Thymus (tissue), 11 donors: ENCODE results near the gene FRRS1. TPM values are rescaled to one million over a fixed set of nuclear protein-coding genes. Genes with fewer than 3 reads are reported as not detected.

Experiments
- DNase-seq, 9 donors: peaks; one replicate each; pipeline ENCODE4 v3.0.0-alpha.2; 2013; ENCODE audit warnings: low spot score in 9 of 9, low read depth in 6 of 9, missing footprints in 1 of 9
- H3K27ac ChIP-seq, 2 donors: one replicate each; pipeline ENCODE4 v1.5.1; 2013; ENCODE audit warnings: control low read depth in 1 of 2, low read depth in 1 of 2, low read length in 1 of 2, mild to moderate bottlenecking in 1 of 2, moderate library complexity in 1 of 2
- H3K27me3 ChIP-seq, 2 donors: one replicate each; pipeline ENCODE4 v1.5.1; 2013; ENCODE audit warnings: low read length in 1 of 2; ENCODE audit not compliant: control insufficient read depth in 2 of 2, insufficient read depth in 1 of 2
- H3K36me3 ChIP-seq, 2 donors: one replicate each; pipeline ENCODE4 v1.5.1; 2013; ENCODE audit warnings: low read length in 1 of 2, mild to moderate bottlenecking in 1 of 2, moderate library complexity in 1 of 2; ENCODE audit not compliant: control insufficient read depth in 2 of 2, insufficient read depth in 2 of 2
- H3K4me1 ChIP-seq, 2 donors: one replicate each; pipeline ENCODE4 v1.5.1; 2013; ENCODE audit warnings: low read length in 2 of 2; ENCODE audit not compliant: control insufficient read depth in 2 of 2, insufficient read depth in 2 of 2
- H3K4me3 ChIP-seq, 2 donors: one replicate each; pipeline ENCODE4 v1.5.1; 2013; ENCODE audit warnings: low read length in 2 of 2, control low read depth in 1 of 2, mild to moderate bottlenecking in 1 of 2
- H3K9me3 ChIP-seq, 2 donors: one replicate each; pipeline ENCODE4 v1.5.1; 2013; ENCODE audit warnings: low read length in 1 of 2, mild to moderate bottlenecking in 1 of 2; ENCODE audit not compliant: control insufficient read depth in 2 of 2, insufficient read depth in 1 of 2
- WGBS: extraction: QIAGEN DNeasy Blood & Tissue Kit; methylation state at CpG from one replicate; pipeline ENCODE4 v1.1.7; 2013; 5-methylcytosine and 5-hydroxymethylcytosine counted together
- polyA plus RNA-seq: library from polyadenylated mRNA; stranded (reverse); fragments of 200-250 nt; gene quantifications from one replicate; pipeline ENCODE4 v1.2.3, GENCODE V29; 2013
- total RNA-seq: library from RNA; stranded (reverse); fragments of 120-200 nt; gene quantifications from one replicate; pipeline ENCODE4 v1.2.4, GENCODE V29; 2013
- donor health status: healthy.

FRRS1 gene
- total and polyA plus RNA-seq, 2 donors, result 0.87 to 8.7 TPM

GRCh38 chr1:99672530-99673213, 93.8 kb downstream of the FRRS1 start:
- Histone ChIP-seq H3K27me3 (no peaks in the 10 kb centered on the region), H3K9me3 (no peaks in the 10 kb centered on the region), H3K4me1 (no peaks in the 10 kb centered on the region), H3K27ac (no peak overlapping the region), H3K36me3 (no peaks in the 10 kb centered on the region), H3K4me3 (no peak overlapping the region)
- WGBS, result 93% methylated on average over 6 of the region's 6 CpGs
- no peak for DNase-seq

- no peak for DNase-seq
- H3K4me3 ChIP-seq, result no peak overlapping the region
- no peak overlapping the region for H3K27ac ChIP-seq
- no peaks in the 10 kb centered on the region for H3K9me3 ChIP-seq
- no peaks in the 10 kb centered on the region for H3K4me1 ChIP-seq
- no peaks in the 10 kb centered on the region for H3K27me3 ChIP-seq
- WGBS, result 91% methylated on average over 4 of the region's 4 CpGs
- no peaks in the 10 kb centered on the region for H3K36me3 ChIP-seq
Observed at GRCh38 chr1:99672038-99672437, 94.4 kb downstream of the FRRS1 start.

- no peak for DNase-seq
- Histone ChIP-seq H3K27me3 (no peaks in the 10 kb centered on the region), H3K27ac (no peak overlapping the region), H3K9me3 (no peaks in the 10 kb centered on the region), H3K36me3 (no peaks in the 10 kb centered on the region), H3K4me3 (no peak overlapping the region), H3K4me1 (no peaks in the 10 kb centered on the region)
- WGBS, result 86% methylated on average over 1 of the region's 1 CpG
Observed at GRCh38 chr1:99670583-99670982, 95.9 kb downstream of the FRRS1 start.

GRCh38 chr1:99669821-99670220, 96.6 kb downstream of the FRRS1 start:
- 98% methylated on average over 2 of the region's 2 CpGs for WGBS
- H3K27ac ChIP-seq, result no peak overlapping the region

GRCh38 chr1:99669376-99669775, 97.1 kb downstream of the FRRS1 start:
- Histone ChIP-seq H3K36me3 (no peaks in the 10 kb centered on the region), H3K4me3 (no peak overlapping the region), H3K4me1 (no peaks in the 10 kb centered on the region), H3K27ac (no peak overlapping the region), H3K9me3 (no peaks in the 10 kb centered on the region), H3K27me3 (no peaks in the 10 kb centered on the region)
- 89% methylated on average over 4 of the region's 4 CpGs for WGBS
- DNase-seq, result no peak

More at GRCh38 chr1:99669821-99670220, 96.6 kb downstream of the FRRS1 start:
- Histone ChIP-seq H3K4me1 (no peaks in the 10 kb centered on the region), H3K36me3 (no peaks in the 10 kb centered on the region), H3K27me3 (no peaks in the 10 kb centered on the region), H3K9me3 (no peaks in the 10 kb centered on the region), H3K4me3 (no peak overlapping the region)
- no peak for DNase-seq

GRCh38 chr1:99665212-99665611, 101.2 kb downstream of the FRRS1 start:
- Histone ChIP-seq H3K36me3 (no peaks in the 10 kb centered on the region), H3K27ac (no peak overlapping the region), H3K4me1 (no peaks in the 10 kb centered on the region), H3K9me3 (no peaks in the 10 kb centered on the region), H3K27me3 (no peaks in the 10 kb centered on the region), H3K4me3 (no peak overlapping the region)
- no peak for DNase-seq
- 77% methylated on average over 1 of the region's 1 CpG for WGBS

- no peaks in the 10 kb centered on the region for H3K9me3 ChIP-seq
- no peak overlapping the region for H3K4me3 ChIP-seq
- peaks cover 0 to 5% of the 10 kb centered on the region in 2 donors for H3K4me1 ChIP-seq
- DNase-seq, result no peak
- H3K36me3 ChIP-seq, result no peaks in the 10 kb centered on the region
- 95% methylated on average over 2 of the region's 2 CpGs for WGBS
- no peak overlapping the region for H3K27ac ChIP-seq
- H3K27me3 ChIP-seq, result no peaks in the 10 kb centered on the region
Observed at GRCh38 chr1:99663501-99663900, 102.9 kb downstream of the FRRS1 start.

- 85% methylated on average over 3 of the region's 3 CpGs for whole genome bisulfite sequencing
- Histone ChIP-seq H3K36me3 (no peaks in the 10 kb centered on the region), H3K4me1 (peaks cover 0 to 5% of the 10 kb centered on the region in 2 donors), H3K27me3 (no peaks in the 10 kb centered on the region), H3K27ac (no peak overlapping the region), H3K9me3 (no peaks in the 10 kb centered on the region), H3K4me3 (no peak overlapping the region)
- no peak for DNase-seq
Observed at GRCh38 chr1:99662539-99663080, 103.8 kb downstream of the FRRS1 start.

- no peak overlapping the region for H3K27ac ChIP-seq
- 66% methylated on average over 3 of the region's 3 CpGs for WGBS
- H3K27me3 ChIP-seq, result no peaks in the 10 kb centered on the region
- no peak overlapping the region for H3K4me3 ChIP-seq
- peaks cover 0 to 5% of the 10 kb centered on the region in 2 donors for H3K4me1 ChIP-seq
- no peaks in the 10 kb centered on the region for H3K9me3 ChIP-seq
- H3K36me3 ChIP-seq, result no peaks in the 10 kb centered on the region
- no peak for DNase-seq
Observed at GRCh38 chr1:99661780-99662179, 104.7 kb downstream of the FRRS1 start.
